ENCODE data around the gene KIAA0930.

Gene KIAA0930

GRCh38 chr22:45253039-45253641 lies 12.4 kb upstream of the KIAA0930 start:
- no peak for TF ChIP-seq CTCF (conservative IDR thresholded peaks at IDR 0.05; ENCODE audit: control insufficient read depth, insufficient read depth, low read depth, low read length)
- no peak for DNase-seq (ENCODE audit: low read depth)
- no peak overlapping the region for H3K4me3 ChIP-seq (ENCODE audit: control insufficient read depth, low read depth, low read length)

GRCh38 chr22:45251825-45252224 lies 11.1 kb upstream of the KIAA0930 start:
- DNase-seq (ENCODE audit: low read depth), result no peak
- no peak for TF ChIP-seq CTCF (conservative IDR thresholded peaks at IDR 0.05; ENCODE audit: control insufficient read depth, insufficient read depth, low read depth, low read length)
- no peak overlapping the region for H3K4me3 ChIP-seq (ENCODE audit: control insufficient read depth, low read depth, low read length)

GRCh38 chr22:45248832-45249561 lies 8.3 kb upstream of the KIAA0930 start:
- H3K4me3 ChIP-seq (ENCODE audit: control insufficient read depth, low read depth, low read length), result no peak overlapping the region
- DNase-seq (ENCODE audit: low read depth), result no peak
- TF ChIP-seq CTCF (conservative IDR thresholded peaks at IDR 0.05; ENCODE audit: control insufficient read depth, insufficient read depth, low read depth, low read length), result no peak

GRCh38 chr22:45246060-45246985 lies 5.6 kb upstream of the KIAA0930 start:
- no peak for TF ChIP-seq CTCF (conservative IDR thresholded peaks at IDR 0.05; ENCODE audit: control insufficient read depth, insufficient read depth, low read depth, low read length)
- DNase-seq (ENCODE audit: low read depth), result peak; percentile 96
- no peak overlapping the region for H3K4me3 ChIP-seq (ENCODE audit: control insufficient read depth, low read depth, low read length)

GRCh38 chr22:45244916-45245315 lies 4.2 kb upstream of the KIAA0930 start:
- no peak for DNase-seq (ENCODE audit: low read depth)
- no peak for TF ChIP-seq CTCF (conservative IDR thresholded peaks at IDR 0.05; ENCODE audit: control insufficient read depth, insufficient read depth, low read depth, low read length)
- H3K4me3 ChIP-seq (ENCODE audit: control insufficient read depth, low read depth, low read length), result no peak overlapping the region

- DNase-seq (ENCODE audit: low read depth), result peak; percentile 28
- peak; percentile 25 for TF ChIP-seq CTCF (conservative IDR thresholded peaks at IDR 0.05; ENCODE audit: control insufficient read depth, insufficient read depth, low read depth, low read length)
- H3K4me3 ChIP-seq (ENCODE audit: control insufficient read depth, low read depth, low read length), result no peak overlapping the region
Measured at GRCh38 chr22:45242778-45243191, 2.1 kb upstream of the KIAA0930 start.

Measured in fibroblast of mammary gland (primary cell).